Measurements from ENCODE around the gene CELF4.

The CELF4 gene

GRCh38 chr18:37285825-37286224, 279.8 kb downstream of the CELF4 start:
- no peak for DNase-seq (ENCODE audit: low spot score)

GRCh38 chr18:37284260-37284659, 281.3 kb downstream of the CELF4 start:
- DNase-seq (ENCODE audit: low spot score): no peak

- DNase-seq (ENCODE audit: low spot score): no peak
These were observed 283.1 kb downstream of the CELF4 start for GRCh38 chr18:37282386-37283037.

GRCh38 chr18:37280701-37281393, 284.8 kb downstream of the CELF4 start:
- no peak for DNase-seq (ENCODE audit: low spot score)

- DNase-seq (ENCODE audit: low spot score): no peak
These were observed 287.8 kb downstream of the CELF4 start for GRCh38 chr18:37277804-37278203.

GRCh38 chr18:37276111-37276890, 289.3 kb downstream of the CELF4 start:
- no peak for DNase-seq (ENCODE audit: low spot score)

- DNase-seq (ENCODE audit: low spot score): no peak
These were observed 290.3 kb downstream of the CELF4 start for GRCh38 chr18:37275237-37275741.

GRCh38 chr18:37274309-37275236, 291.0 kb downstream of the CELF4 start:
- no peak for DNase-seq (ENCODE audit: low spot score)

- DNase-seq (ENCODE audit: low spot score): no peak
These were observed 292.8 kb downstream of the CELF4 start for GRCh38 chr18:37272841-37273240.

- no peak for DNase-seq (ENCODE audit: low spot score)
These were observed 293.4 kb downstream of the CELF4 start for GRCh38 chr18:37272226-37272625.

- DNase-seq (ENCODE audit: low spot score): no peak
These were observed 294.9 kb downstream of the CELF4 start for GRCh38 chr18:37270666-37271052.

GRCh38 chr18:37270038-37270665, 295.4 kb downstream of the CELF4 start:
- DNase-seq (ENCODE audit: low spot score): no peak

- no peak for DNase-seq (ENCODE audit: low spot score)
These were observed 299.3 kb downstream of the CELF4 start for GRCh38 chr18:37266290-37266689.

GRCh38 chr18:37265382-37265781, 300.2 kb downstream of the CELF4 start:
- DNase-seq (ENCODE audit: low spot score): no peak

- DNase-seq (ENCODE audit: low spot score): no peak
These were observed 300.6 kb downstream of the CELF4 start for GRCh38 chr18:37264956-37265355.

GRCh38 chr18:37261988-37262387, 303.6 kb downstream of the CELF4 start:
- DNase-seq (ENCODE audit: low spot score): no peak

GRCh38 chr18:37261246-37261840, 304.3 kb downstream of the CELF4 start:
- DNase-seq (ENCODE audit: low spot score): no peak

- DNase-seq (ENCODE audit: low spot score): no peak
These were observed 305.1 kb downstream of the CELF4 start for GRCh38 chr18:37260367-37261093.

- DNase-seq (ENCODE audit: low spot score): no peak
These were observed 305.9 kb downstream of the CELF4 start for GRCh38 chr18:37259711-37260110.

GRCh38 chr18:37258819-37259218, 306.8 kb downstream of the CELF4 start:
- DNase-seq (ENCODE audit: low spot score): no peak
